Measurements from ENCODE around the gene TMEM74B.

GRCh38 chr20:1155342-1155741, 29.4 kb downstream of the TMEM74B start:
- TF ChIP-seq CTCF (IDR thresholded peaks at IDR 0.05 in 2 of 3, conservative IDR thresholded peaks at IDR 0.05 in 1 of 3; ENCODE audit: control insufficient read depth in 2 of 3, extremely low read depth in 1 of 3, insufficient read depth in 1 of 3, low read depth in 3 of 3, low read length in 3 of 3) (no peak), TAF1 (IDR thresholded peaks at IDR 0.05; ENCODE audit: borderline replicate concordance, low read depth, low read length) (no peak), PBX3 (IDR thresholded peaks at IDR 0.05; ENCODE audit: insufficient replicate concordance, low read depth, low read length) (no peak), NFYB (IDR thresholded peaks at IDR 0.05; ENCODE audit: insufficient read depth, low read depth, low read length) (no peak)

Data from GM12878 (cell line).